HepG2 (cell line): ENCODE data around the gene DUSP9. TPM values are rescaled to one million over a fixed set of nuclear protein-coding genes. Genes with fewer than 3 reads are reported as not detected.

ENCODE experiments used
- HHEX ChIP-seq: IDR thresholded peaks from 2 replicates; pipeline ENCODE4 v1.6.1; 2016; ENCODE audit warnings: control low read depth
- KLF16 ChIP-seq, 2 experiments: sonication (generic) in 1 of 2; formaldehyde crosslinking in 1 of 2; IDR thresholded peaks; 2 replicates each; pipeline versions ENCODE4 v1.6.1 to v1.8.0; 2016 to 2023; ENCODE audit warnings: missing genetic modification reagents in 2 of 2, missing compliant biosample characterization in 1 of 2
- MED13 ChIP-seq: sonication (generic); formaldehyde crosslinking; IDR thresholded peaks from 2 replicates; pipeline ENCODE4 v1.5.0; 2020; ENCODE audit warnings: missing genetic modification reagents
- MTA3 ChIP-seq: sonication (generic); formaldehyde crosslinking; IDR thresholded peaks from 2 replicates; pipeline ENCODE4 v1.4.0; 2020; ENCODE audit warnings: missing genetic modification reagents
- NCOA1 ChIP-seq: sonication (generic); formaldehyde crosslinking; IDR thresholded peaks from 2 replicates; pipeline ENCODE4 v1.9.0; 2021; ENCODE audit warnings: missing genetic modification reagents
- SETDB1 ChIP-seq: sonication (generic); formaldehyde crosslinking; IDR thresholded peaks from 2 replicates; pipeline ENCODE4 v1.5.1; 2020; ENCODE audit warnings: missing genetic modification reagents, mild to moderate bottlenecking, borderline replicate concordance
- TMF1 ChIP-seq: sonication (generic); formaldehyde crosslinking; IDR thresholded peaks from 2 replicates; pipeline ENCODE4 v1.8.1; 2022; ENCODE audit warnings: low read depth, missing genetic modification reagents
- ZFP1 ChIP-seq: IDR thresholded peaks from 2 replicates; pipeline ENCODE4 v1.6.1; 2016
- ZKSCAN8 ChIP-seq: IDR thresholded peaks from 2 replicates; pipeline ENCODE4 v1.6.1; 2016; ENCODE audit warnings: borderline replicate concordance, missing genetic modification reagents, missing compliant biosample characterization
- ZNF451 ChIP-seq: sonication (generic); formaldehyde crosslinking; IDR thresholded peaks from 2 replicates; pipeline ENCODE4 v1.5.0; 2020; ENCODE audit warnings: mild to moderate bottlenecking, missing genetic modification reagents
- ZNF496 ChIP-seq: sonication (generic); formaldehyde crosslinking; IDR thresholded peaks from 2 replicates; pipeline ENCODE4 v1.8.1; 2023; ENCODE audit warnings: mild to moderate bottlenecking, moderate library complexity, missing genetic modification reagents; ENCODE audit not compliant: insufficient replicate concordance
- ZNF883 ChIP-seq: sonication (generic); formaldehyde crosslinking; IDR thresholded peaks from 2 replicates; pipeline ENCODE4 v1.5.1; 2020; ENCODE audit warnings: mild to moderate bottlenecking, missing genetic modification reagents; ENCODE audit errors: not compliant biosample characterization
- polyA plus RNA-seq, 8 experiments: library from polyadenylated mRNA; depleted of rRNA in 3 of 8; stranded (reverse) in 7 of 8; unstranded in 1 of 8; fragments of >200 nt; fragmentation: Illumina TruSeq in 4 of 8; extraction: Trizol in 4 of 8; gene quantifications; 2 replicates each; pipeline versions ENCODE4 v1.2.1 to v1.2.3, GENCODE V29; 2011 to 2016; ENCODE audit warnings: low read depth in 4 of 8, missing spikeins in 1 of 8, mixed read lengths in 1 of 8; ENCODE audit not compliant: insufficient read depth in 1 of 8
- total RNA-seq, 5 experiments: library from RNA; depleted of rRNA; stranded (reverse); fragments of >200 nt; fragmentation: Illumina TruSeq; extraction: Trizol; gene quantifications; 2 replicates each; pipeline ENCODE4 v1.2.3, GENCODE V29; 2016; ENCODE audit warnings: low read depth in 1 of 5
- TF ChIP-seq, protein P1 (sequence below): sonication (generic); formaldehyde crosslinking; IDR thresholded peaks from 2 replicates; pipeline ENCODE4 v1.4.0; 2020; ENCODE audit warnings: mild to moderate bottlenecking, missing genetic modification reagents
- TF ChIP-seq, protein P2 (sequence below): sonication (generic); formaldehyde crosslinking; IDR thresholded peaks from 2 replicates; pipeline ENCODE4 v1.4.0; 2020; ENCODE audit warnings: mild to moderate bottlenecking, missing genetic modification reagents
- TF ChIP-seq, protein P3 (sequence below): sonication (generic); formaldehyde crosslinking; IDR thresholded peaks from 2 replicates; pipeline ENCODE4 v1.4.0; 2020; ENCODE audit warnings: missing genetic modification reagents, borderline replicate concordance
- TF ChIP-seq, protein P4 (sequence below): sonication (generic); formaldehyde crosslinking; conservative IDR thresholded peaks from 2 replicates; pipeline ENCODE4 v1.8.0; 2022; ENCODE audit warnings: mild to moderate bottlenecking, moderate library complexity, missing genetic modification reagents

The DUSP9 gene
- total and polyA plus RNA-seq, 2 of the 13 experiments (the other 11 are each of a cell fraction or from before 2014, with no cell fraction given) = 235 to 435 TPM

DNA sequence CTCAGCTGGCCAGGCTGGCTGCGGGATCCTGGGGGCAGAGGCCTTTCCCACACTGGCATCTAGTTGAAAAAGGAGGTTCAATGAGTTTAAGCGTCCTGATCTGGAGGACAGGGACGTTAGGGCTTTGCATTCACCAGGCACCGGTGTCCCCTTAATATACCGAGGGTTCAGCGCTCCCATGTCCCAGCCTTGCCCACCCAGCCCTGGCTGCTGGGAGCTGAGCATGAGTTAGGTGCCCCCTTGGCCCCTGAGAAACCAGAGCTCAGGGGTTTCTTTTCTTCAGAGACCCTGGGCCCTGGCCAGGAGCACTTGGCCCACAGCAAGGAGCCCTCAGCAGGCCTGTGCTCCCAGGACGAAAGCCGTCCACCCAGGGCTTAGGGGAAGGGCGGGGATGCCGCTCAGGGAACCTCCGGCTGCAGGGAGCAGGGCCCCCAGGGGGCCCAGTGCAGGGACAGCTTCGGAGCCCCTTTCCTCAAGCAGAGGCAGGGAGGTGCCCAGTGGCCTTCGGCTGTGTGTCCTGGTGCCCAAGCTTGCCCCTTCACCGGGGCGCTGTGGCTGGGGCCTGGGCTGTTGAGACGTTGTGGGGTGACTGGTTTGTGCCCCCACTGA is 20.9 kb upstream of the DUSP9 start (continued):
- TF ChIP-seq, protein P1, sequence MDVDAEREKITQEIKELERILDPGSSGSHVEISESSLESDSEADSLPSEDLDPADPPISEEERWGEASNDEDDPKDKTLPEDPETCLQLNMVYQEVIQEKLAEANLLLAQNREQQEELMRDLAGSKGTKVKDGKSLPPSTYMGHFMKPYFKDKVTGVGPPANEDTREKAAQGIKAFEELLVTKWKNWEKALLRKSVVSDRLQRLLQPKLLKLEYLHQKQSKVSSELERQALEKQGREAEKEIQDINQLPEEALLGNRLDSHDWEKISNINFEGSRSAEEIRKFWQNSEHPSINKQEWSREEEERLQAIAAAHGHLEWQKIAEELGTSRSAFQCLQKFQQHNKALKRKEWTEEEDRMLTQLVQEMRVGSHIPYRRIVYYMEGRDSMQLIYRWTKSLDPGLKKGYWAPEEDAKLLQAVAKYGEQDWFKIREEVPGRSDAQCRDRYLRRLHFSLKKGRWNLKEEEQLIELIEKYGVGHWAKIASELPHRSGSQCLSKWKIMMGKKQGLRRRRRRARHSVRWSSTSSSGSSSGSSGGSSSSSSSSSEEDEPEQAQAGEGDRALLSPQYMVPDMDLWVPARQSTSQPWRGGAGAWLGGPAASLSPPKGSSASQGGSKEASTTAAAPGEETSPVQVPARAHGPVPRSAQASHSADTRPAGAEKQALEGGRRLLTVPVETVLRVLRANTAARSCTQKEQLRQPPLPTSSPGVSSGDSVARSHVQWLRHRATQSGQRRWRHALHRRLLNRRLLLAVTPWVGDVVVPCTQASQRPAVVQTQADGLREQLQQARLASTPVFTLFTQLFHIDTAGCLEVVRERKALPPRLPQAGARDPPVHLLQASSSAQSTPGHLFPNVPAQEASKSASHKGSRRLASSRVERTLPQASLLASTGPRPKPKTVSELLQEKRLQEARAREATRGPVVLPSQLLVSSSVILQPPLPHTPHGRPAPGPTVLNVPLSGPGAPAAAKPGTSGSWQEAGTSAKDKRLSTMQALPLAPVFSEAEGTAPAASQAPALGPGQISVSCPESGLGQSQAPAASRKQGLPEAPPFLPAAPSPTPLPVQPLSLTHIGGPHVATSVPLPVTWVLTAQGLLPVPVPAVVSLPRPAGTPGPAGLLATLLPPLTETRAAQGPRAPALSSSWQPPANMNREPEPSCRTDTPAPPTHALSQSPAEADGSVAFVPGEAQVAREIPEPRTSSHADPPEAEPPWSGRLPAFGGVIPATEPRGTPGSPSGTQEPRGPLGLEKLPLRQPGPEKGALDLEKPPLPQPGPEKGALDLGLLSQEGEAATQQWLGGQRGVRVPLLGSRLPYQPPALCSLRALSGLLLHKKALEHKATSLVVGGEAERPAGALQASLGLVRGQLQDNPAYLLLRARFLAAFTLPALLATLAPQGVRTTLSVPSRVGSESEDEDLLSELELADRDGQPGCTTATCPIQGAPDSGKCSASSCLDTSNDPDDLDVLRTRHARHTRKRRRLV (CRISPR knock-in tag) = no peak
- TF ChIP-seq ZNF451 (CRISPR knock-in tag) (no peak), ZFP1 (CRISPR knock-in tag) (no peak), ZNF883 (CRISPR knock-in tag) (no peak), ZKSCAN8 (CRISPR knock-in tag) (no peak), TMF1 (no peak), SETDB1 (CRISPR knock-in tag) (no peak), KLF16 (CRISPR knock-in tag; IDR thresholded peaks at IDR 0.05) (no peak), MTA3 (no peak), NCOA1 (CRISPR knock-in tag) (no peak), MED13 (CRISPR knock-in tag) (0 out of 2 replicates have a peak, but pooled peaks have one; percentile 8), ZNF496 (CRISPR knock-in tag) (no peak), HHEX (no peak)
- TF ChIP-seq, protein P2, sequence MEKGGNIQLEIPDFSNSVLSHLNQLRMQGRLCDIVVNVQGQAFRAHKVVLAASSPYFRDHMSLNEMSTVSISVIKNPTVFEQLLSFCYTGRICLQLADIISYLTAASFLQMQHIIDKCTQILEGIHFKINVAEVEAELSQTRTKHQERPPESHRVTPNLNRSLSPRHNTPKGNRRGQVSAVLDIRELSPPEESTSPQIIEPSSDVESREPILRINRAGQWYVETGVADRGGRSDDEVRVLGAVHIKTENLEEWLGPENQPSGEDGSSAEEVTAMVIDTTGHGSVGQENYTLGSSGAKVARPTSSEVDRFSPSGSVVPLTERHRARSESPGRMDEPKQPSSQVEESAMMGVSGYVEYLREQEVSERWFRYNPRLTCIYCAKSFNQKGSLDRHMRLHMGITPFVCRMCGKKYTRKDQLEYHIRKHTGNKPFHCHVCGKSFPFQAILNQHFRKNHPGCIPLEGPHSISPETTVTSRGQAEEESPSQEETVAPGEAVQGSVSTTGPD = no peak
- TF ChIP-seq, protein P3, sequence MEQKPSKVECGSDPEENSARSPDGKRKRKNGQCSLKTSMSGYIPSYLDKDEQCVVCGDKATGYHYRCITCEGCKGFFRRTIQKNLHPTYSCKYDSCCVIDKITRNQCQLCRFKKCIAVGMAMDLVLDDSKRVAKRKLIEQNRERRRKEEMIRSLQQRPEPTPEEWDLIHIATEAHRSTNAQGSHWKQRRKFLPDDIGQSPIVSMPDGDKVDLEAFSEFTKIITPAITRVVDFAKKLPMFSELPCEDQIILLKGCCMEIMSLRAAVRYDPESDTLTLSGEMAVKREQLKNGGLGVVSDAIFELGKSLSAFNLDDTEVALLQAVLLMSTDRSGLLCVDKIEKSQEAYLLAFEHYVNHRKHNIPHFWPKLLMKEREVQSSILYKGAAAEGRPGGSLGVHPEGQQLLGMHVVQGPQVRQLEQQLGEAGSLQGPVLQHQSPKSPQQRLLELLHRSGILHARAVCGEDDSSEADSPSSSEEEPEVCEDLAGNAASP = no peak
- TF ChIP-seq, protein P4, sequence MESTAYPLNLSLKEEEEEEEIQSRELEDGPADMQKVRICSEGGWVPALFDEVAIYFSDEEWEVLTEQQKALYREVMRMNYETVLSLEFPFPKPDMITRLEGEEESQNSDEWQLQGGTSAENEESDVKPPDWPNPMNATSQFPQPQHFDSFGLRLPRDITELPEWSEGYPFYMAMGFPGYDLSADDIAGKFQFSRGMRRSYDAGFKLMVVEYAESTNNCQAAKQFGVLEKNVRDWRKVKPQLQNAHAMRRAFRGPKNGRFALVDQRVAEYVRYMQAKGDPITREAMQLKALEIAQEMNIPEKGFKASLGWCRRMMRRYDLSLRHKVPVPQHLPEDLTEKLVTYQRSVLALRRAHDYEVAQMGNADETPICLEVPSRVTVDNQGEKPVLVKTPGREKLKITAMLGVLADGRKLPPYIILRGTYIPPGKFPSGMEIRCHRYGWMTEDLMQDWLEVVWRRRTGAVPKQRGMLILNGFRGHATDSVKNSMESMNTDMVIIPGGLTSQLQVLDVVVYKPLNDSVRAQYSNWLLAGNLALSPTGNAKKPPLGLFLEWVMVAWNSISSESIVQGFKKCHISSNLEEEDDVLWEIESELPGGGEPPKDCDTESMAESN (CRISPR knock-in tag) = no peak
